Measurements from ENCODE around the gene CMIP. TPM values are rescaled to one million over a fixed set of nuclear protein-coding genes. Genes with fewer than 3 reads are reported as not detected.
A peak's percentile ranks its signal among the peaks of the same experiment; 100 is the strongest.

CMIP gene
- total RNA-seq, 1 donor from 2014 or later, result 19.1 TPM

GRCh38 chr16:81424771-81425170 lies 19.8 kb upstream of the CMIP start:
- peak; percentile 32 for DNase-seq (ENCODE audit: low read depth)
- TF ChIP-seq, protein P1, sequence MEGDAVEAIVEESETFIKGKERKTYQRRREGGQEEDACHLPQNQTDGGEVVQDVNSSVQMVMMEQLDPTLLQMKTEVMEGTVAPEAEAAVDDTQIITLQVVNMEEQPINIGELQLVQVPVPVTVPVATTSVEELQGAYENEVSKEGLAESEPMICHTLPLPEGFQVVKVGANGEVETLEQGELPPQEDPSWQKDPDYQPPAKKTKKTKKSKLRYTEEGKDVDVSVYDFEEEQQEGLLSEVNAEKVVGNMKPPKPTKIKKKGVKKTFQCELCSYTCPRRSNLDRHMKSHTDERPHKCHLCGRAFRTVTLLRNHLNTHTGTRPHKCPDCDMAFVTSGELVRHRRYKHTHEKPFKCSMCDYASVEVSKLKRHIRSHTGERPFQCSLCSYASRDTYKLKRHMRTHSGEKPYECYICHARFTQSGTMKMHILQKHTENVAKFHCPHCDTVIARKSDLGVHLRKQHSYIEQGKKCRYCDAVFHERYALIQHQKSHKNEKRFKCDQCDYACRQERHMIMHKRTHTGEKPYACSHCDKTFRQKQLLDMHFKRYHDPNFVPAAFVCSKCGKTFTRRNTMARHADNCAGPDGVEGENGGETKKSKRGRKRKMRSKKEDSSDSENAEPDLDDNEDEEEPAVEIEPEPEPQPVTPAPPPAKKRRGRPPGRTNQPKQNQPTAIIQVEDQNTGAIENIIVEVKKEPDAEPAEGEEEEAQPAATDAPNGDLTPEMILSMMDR (conservative IDR thresholded peaks at IDR 0.05; ENCODE audit: low read depth, low read length), result no peak
- H3K4me3 ChIP-seq (ENCODE audit: low read depth, low read length), result no peak overlapping the region

GRCh38 chr16:81427219-81427618 lies 17.4 kb upstream of the CMIP start:
- no peak for DNase-seq (ENCODE audit: low read depth)
- H3K4me3 ChIP-seq (ENCODE audit: low read depth, low read length), result no peak overlapping the region
- TF ChIP-seq, protein P1 (conservative IDR thresholded peaks at IDR 0.05; ENCODE audit: low read depth, low read length), result no peak

GRCh38 chr16:81429045-81429521 lies 15.5 kb upstream of the CMIP start:
- TF ChIP-seq, protein P1 (conservative IDR thresholded peaks at IDR 0.05; ENCODE audit: low read depth, low read length), result peak; percentile 64
- no peak overlapping the region for H3K4me3 ChIP-seq (ENCODE audit: low read depth, low read length)
- DNase-seq (ENCODE audit: low read depth), result no peak

DNA sequence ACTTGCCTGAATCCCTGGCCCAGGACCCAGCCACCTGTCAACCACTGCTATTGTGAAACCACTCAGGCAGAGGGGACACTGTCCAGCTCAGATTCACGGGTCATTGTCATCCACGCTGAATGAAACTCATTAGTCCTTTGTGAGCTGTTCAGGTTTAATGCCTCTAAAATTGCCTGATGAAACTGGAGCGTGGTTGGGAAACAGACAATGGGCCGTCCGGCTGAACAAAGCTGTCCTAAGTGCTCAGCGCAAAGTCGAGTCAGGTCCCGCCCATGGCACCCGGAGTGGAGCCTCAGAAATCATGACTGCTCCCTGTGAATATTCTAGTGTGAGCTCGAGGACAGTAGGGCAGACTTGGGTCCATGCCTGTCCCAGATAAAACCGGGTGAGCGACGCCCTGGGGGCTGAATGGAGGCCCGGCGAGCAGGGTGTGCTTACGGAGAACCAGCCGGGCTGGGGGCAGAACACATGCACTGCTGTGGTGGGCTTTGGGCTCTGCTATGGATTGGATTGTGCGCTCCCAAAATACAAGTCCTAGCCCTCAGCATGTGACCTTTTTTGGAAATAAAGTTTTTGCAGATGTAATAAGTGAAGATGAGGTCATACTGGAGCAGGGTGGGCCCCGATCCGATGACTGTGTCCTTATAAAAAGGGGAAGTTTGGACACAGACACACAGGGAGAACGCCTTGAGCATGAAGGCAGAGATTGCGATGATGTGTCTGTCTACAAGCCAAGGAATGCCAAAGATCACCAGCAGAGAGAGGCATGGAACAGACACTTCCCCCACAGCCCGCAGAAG lies 12.9 kb upstream of the CMIP start:
- H3K4me3 ChIP-seq (ENCODE audit: low read depth, low read length), result peak overlapping the region; percentile 26
- TF ChIP-seq, protein P1 (conservative IDR thresholded peaks at IDR 0.05; ENCODE audit: low read depth, low read length), result peak; percentile 2
- DNase-seq (ENCODE audit: low read depth), result peak; percentile 42

GRCh38 chr16:81432937-81433557 lies 11.6 kb upstream of the CMIP start:
- TF ChIP-seq, protein P1 (conservative IDR thresholded peaks at IDR 0.05; ENCODE audit: low read depth, low read length), result no peak
- DNase-seq (ENCODE audit: low read depth), result no peak

GRCh38 chr16:81435103-81435502 lies 9.5 kb upstream of the CMIP start:
- DNase-seq (ENCODE audit: low read depth), result no peak
- TF ChIP-seq, protein P1 (conservative IDR thresholded peaks at IDR 0.05; ENCODE audit: low read depth, low read length), result no peak

More at GRCh38 chr16:81432937-81433557, 11.6 kb upstream of the CMIP start:
- H3K4me3 ChIP-seq (ENCODE audit: low read depth, low read length), result no peak overlapping the region

More at GRCh38 chr16:81435103-81435502, 9.5 kb upstream of the CMIP start:
- H3K4me3 ChIP-seq (ENCODE audit: low read depth, low read length), result no peak overlapping the region
